ENCODE data around the gene ASXL2.

The ASXL2 gene

DNA sequence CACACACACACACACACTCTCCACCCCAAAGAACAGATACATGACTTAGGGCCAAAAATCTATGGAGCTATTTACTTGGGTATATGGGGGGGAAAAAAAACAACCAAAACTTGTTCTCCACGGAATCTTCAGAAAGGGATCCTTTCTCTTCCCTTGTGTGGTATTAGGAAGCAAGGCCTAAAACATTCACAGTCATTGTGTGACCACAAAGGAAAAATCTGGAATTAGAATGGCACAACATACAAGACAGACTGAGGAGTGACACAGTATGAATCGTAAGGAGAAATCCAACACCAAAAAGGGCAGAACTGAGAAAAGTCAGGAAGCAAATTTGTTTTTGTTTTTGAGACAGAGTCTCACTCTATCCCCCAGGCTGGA is 70.3 kb downstream of the ASXL2 start:
- Mint-ChIP-seq H3K4me3 (no peak overlapping the region), H3K27me3 (ENCODE audit: low read depth) (no peaks in the 10 kb centered on the region), H3K27ac (no peak overlapping the region), H3K9me3 (no peaks in the 10 kb centered on the region), H3K4me1 (peaks cover 6% of the 10 kb centered on the region), H3K36me3 (ENCODE audit: low read depth) (peaks cover 35% of the 10 kb centered on the region)
- TF ChIP-seq, protein P1, sequence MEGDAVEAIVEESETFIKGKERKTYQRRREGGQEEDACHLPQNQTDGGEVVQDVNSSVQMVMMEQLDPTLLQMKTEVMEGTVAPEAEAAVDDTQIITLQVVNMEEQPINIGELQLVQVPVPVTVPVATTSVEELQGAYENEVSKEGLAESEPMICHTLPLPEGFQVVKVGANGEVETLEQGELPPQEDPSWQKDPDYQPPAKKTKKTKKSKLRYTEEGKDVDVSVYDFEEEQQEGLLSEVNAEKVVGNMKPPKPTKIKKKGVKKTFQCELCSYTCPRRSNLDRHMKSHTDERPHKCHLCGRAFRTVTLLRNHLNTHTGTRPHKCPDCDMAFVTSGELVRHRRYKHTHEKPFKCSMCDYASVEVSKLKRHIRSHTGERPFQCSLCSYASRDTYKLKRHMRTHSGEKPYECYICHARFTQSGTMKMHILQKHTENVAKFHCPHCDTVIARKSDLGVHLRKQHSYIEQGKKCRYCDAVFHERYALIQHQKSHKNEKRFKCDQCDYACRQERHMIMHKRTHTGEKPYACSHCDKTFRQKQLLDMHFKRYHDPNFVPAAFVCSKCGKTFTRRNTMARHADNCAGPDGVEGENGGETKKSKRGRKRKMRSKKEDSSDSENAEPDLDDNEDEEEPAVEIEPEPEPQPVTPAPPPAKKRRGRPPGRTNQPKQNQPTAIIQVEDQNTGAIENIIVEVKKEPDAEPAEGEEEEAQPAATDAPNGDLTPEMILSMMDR (IDR thresholded peaks at IDR 0.05; ENCODE audit: unreplicated experiment in 3 of 3) = no peak

DNA sequence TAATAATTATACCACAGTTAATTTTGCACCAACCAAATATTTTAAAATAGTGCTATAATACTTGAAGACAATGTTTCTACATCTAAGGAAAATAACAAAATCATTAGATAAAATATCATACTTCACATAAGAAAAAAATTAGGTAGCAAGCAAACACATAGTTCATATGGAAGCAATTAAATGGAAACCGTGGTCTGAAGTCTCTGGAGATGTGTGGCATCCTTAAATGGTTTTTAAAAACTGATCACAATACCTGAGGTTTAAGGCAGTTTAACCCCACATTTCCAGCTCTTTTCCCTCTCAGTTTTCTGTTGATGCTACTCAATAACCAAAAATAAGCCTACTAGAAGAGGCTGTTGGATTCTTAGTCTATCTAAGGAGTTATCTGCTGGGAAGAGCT is 71.3 kb downstream of the ASXL2 start:
- no peak overlapping the region for H3K27ac Mint-ChIP-seq
- no peaks in the 10 kb centered on the region for H3K9me3 Mint-ChIP-seq
- H3K27me3 Mint-ChIP-seq (ENCODE audit: low read depth) = no peaks in the 10 kb centered on the region
- no peak overlapping the region for H3K4me3 Mint-ChIP-seq
- H3K36me3 Mint-ChIP-seq (ENCODE audit: low read depth) = peaks cover 42% of the 10 kb centered on the region
- TF ChIP-seq, protein P1 (IDR thresholded peaks at IDR 0.05; ENCODE audit: unreplicated experiment in 3 of 3) = no peak
- H3K4me1 Mint-ChIP-seq = no peaks in the 10 kb centered on the region

DNA sequence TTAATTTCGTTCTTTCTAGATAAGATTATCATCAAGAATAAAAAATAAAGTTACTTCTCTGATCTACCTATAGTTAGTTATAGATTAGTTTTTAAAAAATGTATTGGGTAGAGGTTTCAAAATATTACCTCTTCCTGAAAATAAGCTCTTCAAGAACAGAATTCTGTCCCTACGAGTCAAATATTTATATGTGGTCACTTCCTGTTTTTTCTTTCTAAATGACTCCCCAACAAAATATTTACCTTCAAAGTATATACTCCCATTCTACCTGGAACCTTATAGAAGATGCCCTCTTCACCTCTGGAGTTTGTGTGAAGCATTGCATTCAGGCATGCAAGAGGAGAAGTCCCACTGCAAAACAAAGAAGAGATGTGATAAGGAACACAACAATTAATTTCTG is 72.3 kb downstream of the ASXL2 start:
- H3K27ac Mint-ChIP-seq = no peak overlapping the region
- TF ChIP-seq, protein P1 (IDR thresholded peaks at IDR 0.05; ENCODE audit: unreplicated experiment in 3 of 3) = no peak

DNA sequence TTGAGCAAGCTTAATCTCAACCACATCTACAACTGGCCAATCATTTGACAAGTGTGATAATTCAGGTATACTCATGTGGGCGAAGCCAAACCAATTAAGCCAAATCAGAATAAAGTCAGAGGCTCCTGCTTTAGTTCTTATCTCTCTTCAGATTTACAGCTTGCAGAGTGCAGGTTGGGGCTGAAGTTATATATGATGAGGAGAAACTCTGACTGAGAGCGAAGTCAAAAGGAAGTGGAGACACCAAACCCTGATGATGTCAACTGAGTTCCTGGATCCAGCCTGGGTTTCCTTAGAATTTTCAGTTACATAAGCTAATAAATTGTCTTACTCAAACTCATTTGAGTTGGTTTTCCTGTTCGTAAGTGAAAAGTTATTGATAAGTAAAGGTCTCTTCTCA is 73.9 kb downstream of the ASXL2 start:
- Mint-ChIP-seq H3K36me3 (ENCODE audit: low read depth) (peaks cover 43% of the 10 kb centered on the region), H3K27ac (no peak overlapping the region), H3K4me3 (no peak overlapping the region), H3K4me1 (no peaks in the 10 kb centered on the region), H3K9me3 (no peaks in the 10 kb centered on the region), H3K27me3 (ENCODE audit: low read depth) (no peaks in the 10 kb centered on the region)
- TF ChIP-seq, protein P1 (IDR thresholded peaks at IDR 0.05; ENCODE audit: unreplicated experiment in 3 of 3) = no peak

More for the DNA sequence above, 72.3 kb downstream of the ASXL2 start:
- Mint-ChIP-seq H3K9me3 (no peaks in the 10 kb centered on the region), H3K4me3 (no peak overlapping the region), H3K27me3 (ENCODE audit: low read depth) (no peaks in the 10 kb centered on the region), H3K36me3 (ENCODE audit: low read depth) (peaks cover 47% of the 10 kb centered on the region), H3K4me1 (no peaks in the 10 kb centered on the region)

DNA sequence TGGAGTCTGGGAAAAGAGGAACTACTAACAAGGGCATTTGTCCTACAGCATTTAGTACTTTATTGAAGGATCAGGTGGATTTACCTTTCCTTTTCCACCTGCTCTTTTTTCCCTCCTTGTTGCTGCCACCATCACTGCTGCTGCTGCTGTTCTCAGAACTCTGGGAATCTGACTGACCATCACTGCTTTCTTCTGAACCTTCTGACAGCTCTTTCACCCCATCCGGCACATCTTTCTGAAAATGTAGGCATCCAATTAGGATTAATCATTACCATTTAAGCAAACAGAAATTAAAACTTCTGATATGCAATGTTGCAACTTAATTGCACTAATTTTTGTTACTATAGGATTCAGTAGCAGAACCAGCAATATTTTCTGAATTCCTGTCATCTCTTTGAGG is 79.0 kb downstream of the ASXL2 start:
- Mint-ChIP-seq H3K27ac (no peak overlapping the region), H3K4me1 (no peaks in the 10 kb centered on the region), H3K9me3 (no peaks in the 10 kb centered on the region)

More for the DNA sequence above, 79.0 kb downstream of the ASXL2 start:
- peaks cover 53% of the 10 kb centered on the region for H3K36me3 Mint-ChIP-seq (ENCODE audit: low read depth)
- TF ChIP-seq, protein P1 (IDR thresholded peaks at IDR 0.05; ENCODE audit: unreplicated experiment in 3 of 3) = no peak
- no peak overlapping the region for H3K4me3 Mint-ChIP-seq
- no peaks in the 10 kb centered on the region for H3K27me3 Mint-ChIP-seq (ENCODE audit: low read depth)
